Measurements from ENCODE around the gene LAMA2. TPM values are rescaled to one million over a fixed set of nuclear protein-coding genes. Genes with fewer than 3 reads are reported as not detected.

LAMA2 gene
- total and polyA plus RNA-seq, 2 donors from 2014 or later = 2.2 to 20.8 TPM

DNA sequence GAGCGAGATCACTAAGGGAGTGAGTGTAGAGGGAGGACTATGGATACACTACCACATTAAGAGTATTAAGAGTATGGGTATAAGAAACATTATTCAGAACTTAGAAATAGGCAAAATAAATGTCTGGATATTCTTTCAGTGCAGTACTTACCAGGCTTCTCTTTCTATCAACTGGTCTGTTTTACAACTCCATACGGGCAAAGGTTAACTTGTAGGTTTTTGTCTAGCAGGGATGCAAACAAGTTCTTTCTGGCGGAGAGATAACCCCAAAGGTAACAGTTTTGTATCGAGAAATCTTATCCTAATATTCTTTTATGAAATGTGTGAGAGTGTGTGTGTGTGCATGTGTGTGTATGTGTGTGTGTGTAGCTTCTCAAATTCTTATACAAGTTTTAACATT is 640.9 kb downstream of the LAMA2 start:
- H3K4me1 ChIP-seq (ENCODE audit: control insufficient read depth in 2 of 3, insufficient read depth in 2 of 3, low read depth in 1 of 3, low read length in 3 of 3) = no peaks in the 10 kb centered on the region
- DNase-seq (no peak), FAIRE-seq (no peak)
- intact Hi-C loops (cut with DNase I) = no loop called here
- H3K4me3 ChIP-seq (ENCODE audit: low read length in 3 of 3) = no peak overlapping the region
- H3K27me3 ChIP-seq (ENCODE audit: control insufficient read depth, insufficient read depth, low read length) = no peaks in the 10 kb centered on the region
- H3K36me3 ChIP-seq (ENCODE audit: control insufficient read depth in 2 of 3, insufficient read depth in 3 of 3, low read length in 3 of 3) = no peaks in the 10 kb centered on the region
- TF ChIP-seq, protein P1, sequence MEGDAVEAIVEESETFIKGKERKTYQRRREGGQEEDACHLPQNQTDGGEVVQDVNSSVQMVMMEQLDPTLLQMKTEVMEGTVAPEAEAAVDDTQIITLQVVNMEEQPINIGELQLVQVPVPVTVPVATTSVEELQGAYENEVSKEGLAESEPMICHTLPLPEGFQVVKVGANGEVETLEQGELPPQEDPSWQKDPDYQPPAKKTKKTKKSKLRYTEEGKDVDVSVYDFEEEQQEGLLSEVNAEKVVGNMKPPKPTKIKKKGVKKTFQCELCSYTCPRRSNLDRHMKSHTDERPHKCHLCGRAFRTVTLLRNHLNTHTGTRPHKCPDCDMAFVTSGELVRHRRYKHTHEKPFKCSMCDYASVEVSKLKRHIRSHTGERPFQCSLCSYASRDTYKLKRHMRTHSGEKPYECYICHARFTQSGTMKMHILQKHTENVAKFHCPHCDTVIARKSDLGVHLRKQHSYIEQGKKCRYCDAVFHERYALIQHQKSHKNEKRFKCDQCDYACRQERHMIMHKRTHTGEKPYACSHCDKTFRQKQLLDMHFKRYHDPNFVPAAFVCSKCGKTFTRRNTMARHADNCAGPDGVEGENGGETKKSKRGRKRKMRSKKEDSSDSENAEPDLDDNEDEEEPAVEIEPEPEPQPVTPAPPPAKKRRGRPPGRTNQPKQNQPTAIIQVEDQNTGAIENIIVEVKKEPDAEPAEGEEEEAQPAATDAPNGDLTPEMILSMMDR (IDR thresholded peaks at IDR 0.05; ENCODE audit: borderline replicate concordance, extremely low read depth, insufficient read depth) = no peak
- no peak overlapping the region for H3K27ac ChIP-seq (ENCODE audit: low read depth in 2 of 2, low read length in 2 of 2)
- no peaks in the 10 kb centered on the region for H3K9me3 ChIP-seq (ENCODE audit: control insufficient read depth in 2 of 3, insufficient read depth in 1 of 3, low read length in 3 of 3)
- H3K9ac ChIP-seq (ENCODE audit: low read length in 3 of 3) = no peak overlapping the region

DNA sequence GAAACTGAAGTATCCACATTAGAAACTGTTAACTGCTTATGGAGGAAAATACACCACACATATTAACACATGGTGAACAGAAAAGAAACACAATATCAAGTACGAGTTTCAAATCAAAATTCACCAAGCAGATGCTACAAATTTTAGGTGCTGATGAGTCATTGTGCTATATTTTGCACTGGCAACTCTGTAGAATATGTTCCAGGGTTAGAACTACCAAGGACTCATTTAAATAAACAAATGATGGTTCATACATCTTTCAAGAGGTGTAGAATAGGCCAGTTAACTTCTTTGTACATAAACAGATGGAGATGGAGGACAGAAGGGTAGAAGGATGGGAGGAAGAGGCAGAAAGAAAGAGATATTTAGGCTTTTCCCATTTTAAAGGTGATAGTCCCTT is 642.1 kb downstream of the LAMA2 start:
- Histone ChIP-seq H3K27me3 (ENCODE audit: control insufficient read depth, insufficient read depth, low read length) (no peaks in the 10 kb centered on the region), H3K4me1 (ENCODE audit: control insufficient read depth in 2 of 3, insufficient read depth in 2 of 3, low read depth in 1 of 3, low read length in 3 of 3) (no peaks in the 10 kb centered on the region), H3K27ac (ENCODE audit: low read depth in 2 of 2, low read length in 2 of 2) (no peak overlapping the region), H3K4me3 (ENCODE audit: low read length in 3 of 3) (no peak overlapping the region), H3K9ac (ENCODE audit: low read length in 3 of 3) (no peak overlapping the region), H3K9me3 (ENCODE audit: control insufficient read depth in 2 of 3, insufficient read depth in 1 of 3, low read length in 3 of 3) (no peaks in the 10 kb centered on the region), H3K36me3 (ENCODE audit: control insufficient read depth in 2 of 3, insufficient read depth in 3 of 3, low read length in 3 of 3) (no peaks in the 10 kb centered on the region)
- intact Hi-C loops (cut with DNase I) = no loop called here
- TF ChIP-seq, protein P1 (IDR thresholded peaks at IDR 0.05; ENCODE audit: borderline replicate concordance, extremely low read depth, insufficient read depth) = no peak
- FAIRE-seq (no peak), DNase-seq (no peak)

DNA sequence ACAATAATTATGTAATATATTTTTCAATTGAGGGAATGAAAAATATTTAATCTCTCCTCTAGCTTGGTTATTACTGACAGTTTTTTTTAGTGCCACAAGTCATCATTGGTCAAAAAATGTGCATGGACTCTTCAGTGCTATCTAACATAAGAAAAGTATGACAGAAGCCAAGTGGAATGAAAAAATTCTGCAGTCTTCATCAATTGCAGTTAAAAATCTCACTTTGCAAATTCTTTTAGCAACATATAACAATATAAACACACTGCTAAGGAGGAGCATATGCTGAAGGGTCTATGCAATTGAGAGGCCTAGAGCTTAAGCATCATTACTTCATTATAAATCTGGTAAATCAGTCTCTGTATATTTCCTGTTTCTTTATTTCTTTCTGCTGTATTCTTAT is 652.0 kb downstream of the LAMA2 start:
- H3K36me3 ChIP-seq (ENCODE audit: control insufficient read depth in 2 of 3, insufficient read depth in 3 of 3, low read length in 3 of 3) = no peaks in the 10 kb centered on the region
- FAIRE-seq = no peak
- TF ChIP-seq, protein P1 (IDR thresholded peaks at IDR 0.05; ENCODE audit: borderline replicate concordance, extremely low read depth, insufficient read depth) = no peak

DNA sequence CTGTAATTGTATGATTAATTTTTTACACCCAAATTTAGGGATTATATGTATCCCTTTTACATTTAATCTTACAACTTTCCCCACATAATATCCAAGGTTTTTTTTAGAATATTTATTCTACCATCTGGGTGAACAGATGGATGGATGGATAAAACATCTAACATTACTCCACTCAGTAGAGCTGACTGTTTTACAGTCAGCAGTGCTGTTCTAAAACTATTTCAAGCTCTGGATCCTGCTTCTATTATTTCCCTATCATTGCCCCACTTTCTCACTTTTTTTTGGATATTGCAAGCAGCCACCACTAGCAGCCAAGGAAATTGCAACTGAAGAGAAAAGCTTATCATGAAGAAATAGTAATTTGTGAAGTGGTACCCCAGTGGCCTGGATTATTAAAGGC is 653.3 kb downstream of the LAMA2 start:
- Histone ChIP-seq H3K4me1 (ENCODE audit: control insufficient read depth in 2 of 3, insufficient read depth in 2 of 3, low read depth in 1 of 3, low read length in 3 of 3) (no peaks in the 10 kb centered on the region), H3K36me3 (ENCODE audit: control insufficient read depth in 2 of 3, insufficient read depth in 3 of 3, low read length in 3 of 3) (no peaks in the 10 kb centered on the region), H3K9me3 (ENCODE audit: control insufficient read depth in 2 of 3, insufficient read depth in 1 of 3, low read length in 3 of 3) (no peaks in the 10 kb centered on the region), H3K27ac (ENCODE audit: low read depth in 2 of 2, low read length in 2 of 2) (no peak overlapping the region), H3K9ac (ENCODE audit: low read length in 3 of 3) (no peak overlapping the region), H3K4me3 (ENCODE audit: low read length in 3 of 3) (no peak overlapping the region), H3K27me3 (ENCODE audit: control insufficient read depth, insufficient read depth, low read length) (no peaks in the 10 kb centered on the region)
- TF ChIP-seq, protein P1 (IDR thresholded peaks at IDR 0.05; ENCODE audit: borderline replicate concordance, extremely low read depth, insufficient read depth) = no peak
- intact Hi-C loops (cut with DNase I) = no loop called here
- no peak for DNase-seq
- no peak for FAIRE-seq

More for the DNA sequence above, 652.0 kb downstream of the LAMA2 start:
- no peaks in the 10 kb centered on the region for H3K4me1 ChIP-seq (ENCODE audit: control insufficient read depth in 2 of 3, insufficient read depth in 2 of 3, low read depth in 1 of 3, low read length in 3 of 3)
- intact Hi-C loops (cut with DNase I) = no loop called here
- no peak for DNase-seq
- H3K9me3 ChIP-seq (ENCODE audit: control insufficient read depth in 2 of 3, insufficient read depth in 1 of 3, low read length in 3 of 3) = no peaks in the 10 kb centered on the region
- no peak overlapping the region for H3K27ac ChIP-seq (ENCODE audit: low read depth in 2 of 2, low read length in 2 of 2)
- no peak overlapping the region for H3K4me3 ChIP-seq (ENCODE audit: low read length in 3 of 3)
- no peak overlapping the region for H3K9ac ChIP-seq (ENCODE audit: low read length in 3 of 3)
- no peaks in the 10 kb centered on the region for H3K27me3 ChIP-seq (ENCODE audit: control insufficient read depth, insufficient read depth, low read length)

Data from kidney (tissue), 14 donors.